Rectal smooth muscle tissue (tissue), 1 donor: Measurements from ENCODE around the gene MAB21L3.

Experiments
- H3K27ac ChIP-seq: one replicate; pipeline ENCODE4 v1.7.0; 2013; ENCODE audit warnings: low read depth, low read length, inconsistent platforms
- H3K27me3 ChIP-seq: one replicate; pipeline ENCODE4 v1.7.0; 2013; ENCODE audit warnings: low read length; ENCODE audit not compliant: control insufficient read depth, insufficient read depth
- H3K36me3 ChIP-seq: one replicate; pipeline ENCODE4 v1.7.0; 2013; ENCODE audit warnings: low read length; ENCODE audit not compliant: control insufficient read depth, insufficient read depth
- H3K4me1 ChIP-seq: one replicate; pipeline ENCODE4 v1.7.0; 2013; ENCODE audit warnings: low read length; ENCODE audit not compliant: control insufficient read depth, insufficient read depth
- H3K4me3 ChIP-seq: one replicate; pipeline ENCODE4 v1.7.0; 2013; ENCODE audit warnings: low read length
- H3K9ac ChIP-seq: one replicate; pipeline ENCODE4 v1.7.0; 2013; ENCODE audit warnings: low read length

The MAB21L3 gene

DNA sequence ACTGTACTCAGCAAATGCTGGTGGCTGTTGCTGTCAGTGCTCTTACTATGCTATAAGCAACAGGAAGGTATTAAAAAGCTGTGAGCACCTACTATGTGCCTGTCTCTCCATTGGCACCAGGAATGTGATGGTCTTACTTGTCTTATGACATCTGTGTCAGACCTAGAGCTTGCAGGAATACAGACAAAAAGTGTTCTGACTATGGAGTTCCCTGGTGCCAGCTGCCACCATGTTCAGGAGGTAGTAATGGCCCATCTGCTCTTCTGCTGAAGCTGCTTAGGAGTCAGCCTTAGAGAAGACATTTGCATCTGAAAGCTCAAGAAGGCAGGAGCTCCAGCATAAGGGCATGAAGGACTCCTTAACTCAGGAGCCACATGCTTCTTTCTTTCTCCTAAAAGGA, 52.3 kb downstream of the MAB21L3 start:
- no peak overlapping the region for H3K4me3 ChIP-seq
- H3K27ac ChIP-seq: no peak overlapping the region
- no peak overlapping the region for H3K9ac ChIP-seq
- H3K4me1 ChIP-seq: no peaks in the 10 kb centered on the region
- no peaks in the 10 kb centered on the region for H3K27me3 ChIP-seq
- H3K36me3 ChIP-seq: no peaks in the 10 kb centered on the region

DNA sequence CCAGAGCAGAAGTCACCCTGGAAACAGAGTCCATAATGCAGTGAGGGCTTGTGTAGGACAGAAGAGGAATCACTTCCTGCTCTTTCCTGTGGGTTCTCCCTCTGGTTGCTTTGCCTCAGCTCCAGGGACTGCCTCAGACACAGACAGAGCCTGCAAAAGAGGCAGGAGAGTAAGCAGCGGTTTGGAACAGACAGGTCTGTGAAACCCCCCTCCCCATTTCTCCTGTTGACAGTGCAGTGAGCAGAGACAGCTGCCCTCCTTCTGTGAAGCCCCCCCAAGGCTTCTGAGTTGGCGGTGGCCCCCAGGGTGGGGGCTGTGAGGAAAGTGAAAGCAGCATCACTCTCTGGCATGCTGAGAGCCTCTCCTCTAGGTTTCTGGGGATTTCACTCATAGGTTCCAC, 53.0 kb downstream of the MAB21L3 start:
- Histone ChIP-seq H3K27ac (no peak overlapping the region), H3K27me3 (no peaks in the 10 kb centered on the region), H3K36me3 (no peaks in the 10 kb centered on the region), H3K4me1 (no peaks in the 10 kb centered on the region), H3K9ac (no peak overlapping the region), H3K4me3 (no peak overlapping the region)

DNA sequence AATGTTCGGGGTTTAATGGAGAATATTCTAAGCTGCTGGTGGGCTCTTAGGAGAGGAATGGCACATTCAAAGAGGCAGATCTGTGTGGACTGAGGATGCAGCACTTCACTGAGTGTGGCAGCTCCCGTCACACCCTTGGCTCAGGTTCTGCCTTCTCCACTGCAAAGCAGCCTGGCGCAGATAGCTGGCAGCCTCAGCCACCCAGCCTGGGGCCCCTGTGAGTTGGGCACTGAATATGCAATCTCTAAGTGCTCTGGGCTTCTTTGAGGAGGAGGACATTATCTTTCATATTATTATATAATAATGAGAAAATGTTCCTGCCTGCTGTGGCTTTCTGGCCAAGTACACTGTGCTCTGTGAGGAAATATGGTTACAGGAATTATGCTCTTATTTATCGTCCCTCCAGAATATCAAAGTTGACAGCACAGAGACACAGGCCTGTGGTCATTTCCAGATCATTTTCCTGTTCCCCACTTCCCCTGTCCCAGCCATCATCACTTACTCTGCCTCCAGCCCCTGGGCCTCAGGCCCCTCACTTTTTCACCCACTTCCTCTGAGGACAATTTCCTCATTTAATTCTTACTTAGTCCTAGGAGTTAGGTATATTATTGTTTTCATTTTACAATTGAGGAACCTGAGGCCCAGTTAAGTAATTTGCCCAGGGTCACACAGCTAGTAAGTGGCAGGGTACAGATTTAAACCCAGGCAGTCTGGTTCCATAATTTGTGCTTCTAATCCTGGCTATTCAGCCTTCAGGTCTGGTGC, 53.6 kb downstream of the MAB21L3 start:
- Histone ChIP-seq H3K27ac (no peak overlapping the region), H3K4me1 (no peaks in the 10 kb centered on the region)

DNA sequence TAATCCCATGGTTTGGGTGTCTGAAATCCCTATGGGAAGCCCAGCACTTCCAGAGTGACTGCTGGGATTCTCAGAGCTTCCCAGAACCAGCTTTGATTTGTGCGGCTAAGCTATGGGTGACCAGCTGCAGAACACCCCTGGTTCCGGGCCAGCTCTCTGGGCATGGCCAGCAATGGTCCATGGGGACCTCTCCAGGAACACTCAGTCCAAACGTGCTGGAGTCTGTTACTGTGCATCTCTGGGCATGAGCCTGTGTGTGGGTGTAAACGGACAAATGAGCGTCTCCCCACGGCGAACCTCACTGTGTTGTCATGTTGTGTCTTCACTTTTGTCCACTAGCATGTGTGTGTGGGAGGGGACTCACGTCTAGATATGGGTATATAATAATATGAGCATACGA, 54.4 kb downstream of the MAB21L3 start:
- Histone ChIP-seq H3K4me3 (no peak overlapping the region), H3K4me1 (no peaks in the 10 kb centered on the region), H3K36me3 (no peaks in the 10 kb centered on the region), H3K9ac (no peak overlapping the region), H3K27ac (no peak overlapping the region), H3K27me3 (no peaks in the 10 kb centered on the region)

More for the DNA sequence above, 53.6 kb downstream of the MAB21L3 start:
- Histone ChIP-seq H3K27me3 (no peaks in the 10 kb centered on the region), H3K36me3 (no peaks in the 10 kb centered on the region), H3K4me3 (no peak overlapping the region), H3K9ac (no peak overlapping the region)

DNA sequence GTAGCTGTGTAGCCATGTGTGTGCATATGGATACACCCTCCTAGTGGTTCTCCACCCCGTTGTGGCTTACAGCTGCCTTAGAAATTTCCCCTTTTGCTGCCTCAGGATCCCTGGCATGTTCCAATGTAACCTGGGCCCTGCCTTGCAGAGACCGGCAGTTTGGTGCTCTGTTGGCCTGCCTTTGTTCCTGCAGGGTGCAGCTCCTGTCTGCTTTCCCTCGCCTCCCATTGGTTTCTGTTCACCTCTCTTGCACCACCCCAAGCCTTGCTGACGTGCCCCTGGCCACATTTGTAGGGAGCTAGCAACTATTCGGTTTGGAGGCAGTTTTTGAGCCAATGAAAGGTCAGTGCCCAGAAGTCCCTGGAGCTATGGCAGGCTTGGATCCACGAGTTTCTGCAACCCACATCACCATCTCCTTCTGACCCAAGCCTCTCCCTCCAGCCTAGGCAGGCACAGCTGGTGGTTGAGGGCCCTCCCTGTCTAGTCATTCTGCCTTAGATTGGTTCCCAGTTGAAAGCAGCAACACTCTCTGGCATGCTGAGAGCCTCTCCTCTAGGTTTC, 54.9 kb downstream of the MAB21L3 start:
- H3K27ac ChIP-seq: no peak overlapping the region
- H3K4me3 ChIP-seq: no peak overlapping the region
- H3K27me3 ChIP-seq: no peaks in the 10 kb centered on the region
- H3K4me1 ChIP-seq: no peaks in the 10 kb centered on the region
- H3K9ac ChIP-seq: no peak overlapping the region
- no peaks in the 10 kb centered on the region for H3K36me3 ChIP-seq

DNA sequence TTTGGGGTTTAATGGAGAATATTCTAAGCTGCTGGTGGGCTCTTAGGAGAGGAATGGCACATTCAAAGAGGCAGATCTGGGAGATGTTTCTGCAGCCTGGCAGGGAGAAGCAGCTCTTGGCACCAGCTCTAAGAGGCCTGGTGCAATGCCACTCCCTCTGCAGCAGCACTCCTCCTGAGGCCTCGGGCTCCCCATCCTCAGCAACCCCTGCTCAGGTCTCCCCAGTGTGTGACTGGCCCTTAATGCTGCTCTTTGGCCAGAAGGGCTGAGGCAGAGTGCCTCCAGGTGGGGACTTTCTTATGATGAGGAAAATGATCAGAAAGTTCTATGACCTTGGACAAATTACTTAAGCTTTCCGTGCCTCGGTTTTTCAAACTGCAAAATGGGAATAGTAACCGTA, 55.5 kb downstream of the MAB21L3 start:
- H3K27me3 ChIP-seq: no peaks in the 10 kb centered on the region
- no peak overlapping the region for H3K27ac ChIP-seq
- H3K36me3 ChIP-seq: no peaks in the 10 kb centered on the region
- no peaks in the 10 kb centered on the region for H3K4me1 ChIP-seq
- no peak overlapping the region for H3K9ac ChIP-seq
- no peak overlapping the region for H3K4me3 ChIP-seq

DNA sequence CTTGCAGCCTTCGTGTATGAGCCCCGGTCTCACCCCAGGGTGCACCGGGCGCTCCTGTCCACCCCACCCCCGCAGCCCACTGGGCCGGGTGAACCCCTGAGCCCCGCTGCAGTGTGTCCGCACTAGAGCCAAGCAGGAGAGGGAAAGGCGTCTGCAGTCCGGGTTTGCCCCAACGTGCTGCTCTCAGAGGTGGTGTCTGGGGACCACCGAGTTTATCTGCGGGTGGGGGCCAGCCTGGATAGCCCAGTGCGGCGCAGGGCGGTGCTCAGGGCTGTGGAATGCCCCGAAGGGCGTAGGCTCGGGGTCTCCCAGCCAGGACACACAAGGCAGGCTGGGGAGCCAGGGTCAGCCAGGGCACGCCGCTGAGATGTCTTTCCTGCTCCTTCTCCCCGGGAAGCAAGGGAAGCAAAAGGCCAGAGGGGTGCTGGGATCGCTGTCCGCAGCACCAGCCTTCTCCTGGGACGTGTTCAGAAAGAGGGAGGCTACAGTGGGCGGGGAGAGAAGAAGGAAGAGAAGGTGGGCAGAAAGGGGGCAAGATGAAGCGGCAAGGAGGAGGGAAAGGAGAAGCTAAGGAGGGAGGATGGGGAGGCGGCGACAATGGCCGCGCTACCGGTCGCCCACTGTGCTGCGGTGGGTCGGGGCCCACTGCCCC, 56.6 kb downstream of the MAB21L3 start:
- Histone ChIP-seq H3K4me1 (no peaks in the 10 kb centered on the region), H3K27me3 (no peaks in the 10 kb centered on the region), H3K36me3 (no peaks in the 10 kb centered on the region), H3K4me3 (peak overlapping the region; percentile 74), H3K9ac (peak overlapping the region; percentile 54), H3K27ac (no peak overlapping the region)

DNA sequence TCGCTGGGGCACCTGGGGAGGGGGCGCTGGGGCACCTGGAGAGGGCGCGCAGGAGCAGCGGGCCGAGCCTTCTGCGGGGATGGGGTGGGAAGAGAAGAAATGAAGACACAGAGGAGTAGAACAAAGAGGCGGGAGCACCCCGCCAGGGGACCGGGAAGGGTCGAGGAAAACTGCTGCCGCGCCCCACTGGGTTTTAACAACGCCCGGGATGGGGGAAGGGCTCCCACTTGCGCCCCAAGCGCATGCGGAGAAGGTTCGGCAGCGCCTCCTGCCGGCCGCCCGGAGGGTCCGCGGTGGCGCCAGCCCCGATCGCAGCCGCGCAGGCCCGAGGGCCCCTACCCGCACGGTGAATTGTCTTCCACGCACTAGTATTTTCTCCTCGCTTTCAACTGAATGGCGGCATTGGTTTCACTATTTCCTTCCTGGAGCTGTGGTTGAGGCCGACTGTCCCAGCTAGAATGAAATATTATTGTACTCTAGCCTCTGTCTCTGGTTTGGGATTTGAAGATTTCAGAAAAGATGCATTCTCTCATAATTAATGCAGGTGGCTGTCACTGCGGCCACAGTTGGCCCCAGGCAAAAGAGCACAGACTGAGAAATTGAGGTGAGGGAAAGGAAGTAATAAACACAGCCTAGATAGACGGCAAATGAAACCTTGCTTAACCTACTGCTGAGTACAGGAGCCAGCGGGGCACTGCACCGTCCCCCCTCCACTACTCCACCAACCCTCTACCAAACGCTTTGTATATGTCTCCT, 57.3 kb downstream of the MAB21L3 start:
- H3K36me3 ChIP-seq: no peaks in the 10 kb centered on the region
- no peak overlapping the region for H3K27ac ChIP-seq
- H3K4me1 ChIP-seq: no peaks in the 10 kb centered on the region

DNA sequence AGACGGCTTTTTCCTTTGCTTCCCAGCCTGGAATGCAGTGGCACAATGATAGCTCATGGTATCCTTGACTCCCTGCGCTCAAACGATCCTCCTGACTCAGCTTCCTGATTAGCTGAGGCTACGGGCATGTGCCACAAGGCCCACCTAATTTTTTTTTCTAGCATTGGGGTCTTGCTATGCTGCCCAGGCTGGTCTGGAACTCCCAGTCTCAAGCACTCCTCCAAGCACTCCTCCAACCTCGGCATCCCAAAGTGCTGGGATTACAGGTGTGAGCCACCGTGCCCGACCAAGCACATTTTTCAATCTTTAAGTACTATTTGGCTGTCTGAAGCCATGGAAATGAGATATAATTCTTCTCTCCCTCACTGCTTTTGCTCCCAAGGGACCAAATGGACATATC, 58.7 kb downstream of the MAB21L3 start:
- no peak overlapping the region for H3K9ac ChIP-seq
- no peak overlapping the region for H3K27ac ChIP-seq
- H3K4me3 ChIP-seq: no peak overlapping the region
- H3K27me3 ChIP-seq: no peaks in the 10 kb centered on the region
- no peaks in the 10 kb centered on the region for H3K36me3 ChIP-seq
- no peaks in the 10 kb centered on the region for H3K4me1 ChIP-seq

More for the DNA sequence above, 57.3 kb downstream of the MAB21L3 start:
- Histone ChIP-seq H3K9ac (peak overlapping the region; percentile 54), H3K4me3 (peak overlapping the region; percentile 74), H3K27me3 (no peaks in the 10 kb centered on the region)

DNA sequence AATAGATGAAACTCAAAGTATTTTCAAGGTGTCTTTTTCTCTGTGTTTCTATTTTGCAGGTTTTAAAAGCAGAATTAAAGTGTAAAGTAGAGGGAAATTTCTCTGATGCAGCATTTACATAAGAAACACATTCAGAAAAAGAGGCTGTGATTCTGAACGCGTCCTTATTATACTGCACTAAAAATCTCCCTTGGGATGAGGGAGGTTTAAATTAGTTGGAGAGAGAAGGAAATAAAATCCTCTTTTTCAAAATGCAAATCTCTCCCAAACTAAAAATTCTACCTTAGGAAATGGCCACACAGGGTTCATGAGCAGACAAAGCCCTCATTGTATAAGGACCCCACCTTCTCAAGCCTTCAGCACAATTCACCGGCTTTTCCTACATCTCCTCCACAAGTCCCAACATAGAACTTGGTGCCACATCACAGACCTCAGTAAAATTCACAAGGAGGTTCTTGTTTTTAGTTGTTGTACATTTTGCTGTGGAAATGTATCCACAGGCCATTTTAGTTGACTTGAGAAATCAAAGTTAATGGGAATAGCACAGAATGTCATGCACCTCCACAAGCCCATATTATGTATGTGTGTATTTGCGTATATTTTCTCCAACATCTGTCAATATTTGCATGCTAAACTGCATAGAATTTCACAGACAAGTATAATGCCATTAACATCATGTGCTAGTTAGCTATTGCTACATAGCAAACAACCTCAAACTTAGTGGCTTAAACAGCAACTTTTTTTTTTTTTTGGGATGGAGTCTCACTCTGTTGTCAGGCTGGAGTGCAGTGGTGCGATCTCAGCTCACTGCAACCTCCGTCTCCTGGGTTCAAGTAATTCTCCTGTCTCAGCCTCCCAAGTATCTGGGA, 59.8 kb downstream of the MAB21L3 start:
- Histone ChIP-seq H3K27ac (no peak overlapping the region), H3K27me3 (no peaks in the 10 kb centered on the region), H3K36me3 (no peaks in the 10 kb centered on the region), H3K4me3 (no peak overlapping the region), H3K9ac (no peak overlapping the region), H3K4me1 (no peaks in the 10 kb centered on the region)

DNA sequence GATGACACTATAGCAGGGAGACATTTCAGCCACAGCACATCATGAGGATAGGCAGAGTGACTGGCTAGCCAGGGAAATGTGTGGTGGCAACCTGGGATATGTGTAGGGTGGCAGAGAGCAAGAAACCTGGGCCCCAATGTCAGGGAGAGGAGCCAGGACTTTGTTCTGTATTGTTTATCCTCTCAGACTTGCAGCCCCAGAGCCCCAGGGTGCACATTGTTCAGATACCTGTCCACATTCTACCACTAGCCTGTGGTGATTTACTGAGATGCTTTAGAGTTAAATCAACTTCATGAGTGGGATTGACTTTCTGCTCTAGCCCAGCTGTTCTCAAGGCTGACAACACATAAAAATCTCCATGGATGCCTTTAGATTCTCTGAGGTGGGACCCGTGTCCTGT, 61.5 kb downstream of the MAB21L3 start:
- no peak overlapping the region for H3K9ac ChIP-seq
- no peaks in the 10 kb centered on the region for H3K36me3 ChIP-seq
- H3K4me1 ChIP-seq: no peaks in the 10 kb centered on the region
- H3K4me3 ChIP-seq: no peak overlapping the region
- no peaks in the 10 kb centered on the region for H3K27me3 ChIP-seq
- no peak overlapping the region for H3K27ac ChIP-seq

DNA sequence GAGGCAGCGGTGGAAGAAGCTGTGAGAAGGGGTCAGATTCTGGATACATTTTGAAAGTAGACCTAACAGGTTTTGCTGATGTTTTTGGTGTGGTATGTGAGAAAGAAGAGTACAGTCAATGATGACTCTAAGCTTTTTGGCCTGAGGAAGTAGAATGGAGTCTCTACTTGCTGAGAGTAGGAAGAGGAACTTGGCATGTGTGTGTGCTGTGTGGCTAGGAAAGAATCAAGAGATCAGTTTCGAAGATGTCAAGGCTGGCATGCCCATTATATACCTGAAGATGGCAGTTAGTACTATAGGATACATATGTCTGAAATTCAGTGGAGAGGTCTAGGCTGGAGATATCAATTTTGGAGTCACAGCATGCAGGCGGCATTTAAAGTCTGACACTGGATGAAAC, 64.4 kb downstream of the MAB21L3 start:
- H3K27me3 ChIP-seq: no peaks in the 10 kb centered on the region
- H3K9ac ChIP-seq: no peak overlapping the region
- H3K36me3 ChIP-seq: no peaks in the 10 kb centered on the region
- H3K27ac ChIP-seq: no peak overlapping the region
- H3K4me1 ChIP-seq: no peaks in the 10 kb centered on the region
- no peak overlapping the region for H3K4me3 ChIP-seq
